ENCODE results near the gene CXCR2.

GRCh38 chr2:218146056-218146455, 20.2 kb downstream of the CXCR2 start:
- TF ChIP-seq YY1 (IDR thresholded peaks at IDR 0.05; ENCODE audit: low read depth) (no peak), RAD21 (IDR thresholded peaks at IDR 0.05; ENCODE audit: low read length) (no peak), SMC3 (IDR thresholded peaks at IDR 0.05; ENCODE audit: low read depth, low read length) (no peak), EP300 (IDR thresholded peaks at IDR 0.05; ENCODE audit: borderline replicate concordance in 1 of 2, low read depth in 1 of 2, low read length in 1 of 2) (no peak), TCF12 (IDR thresholded peaks at IDR 0.05) (no peak), POLR2AphosphoS5 (IDR thresholded peaks at IDR 0.05; ENCODE audit: low read depth, low read length) (no peak), TAF1 (IDR thresholded peaks at IDR 0.05; ENCODE audit: borderline replicate concordance, low read depth, low read length) (no peak), GATA2 (CRISPR knock-in tag; IDR thresholded peaks at IDR 0.05) (no peak)
- TF ChIP-seq, protein P1, sequence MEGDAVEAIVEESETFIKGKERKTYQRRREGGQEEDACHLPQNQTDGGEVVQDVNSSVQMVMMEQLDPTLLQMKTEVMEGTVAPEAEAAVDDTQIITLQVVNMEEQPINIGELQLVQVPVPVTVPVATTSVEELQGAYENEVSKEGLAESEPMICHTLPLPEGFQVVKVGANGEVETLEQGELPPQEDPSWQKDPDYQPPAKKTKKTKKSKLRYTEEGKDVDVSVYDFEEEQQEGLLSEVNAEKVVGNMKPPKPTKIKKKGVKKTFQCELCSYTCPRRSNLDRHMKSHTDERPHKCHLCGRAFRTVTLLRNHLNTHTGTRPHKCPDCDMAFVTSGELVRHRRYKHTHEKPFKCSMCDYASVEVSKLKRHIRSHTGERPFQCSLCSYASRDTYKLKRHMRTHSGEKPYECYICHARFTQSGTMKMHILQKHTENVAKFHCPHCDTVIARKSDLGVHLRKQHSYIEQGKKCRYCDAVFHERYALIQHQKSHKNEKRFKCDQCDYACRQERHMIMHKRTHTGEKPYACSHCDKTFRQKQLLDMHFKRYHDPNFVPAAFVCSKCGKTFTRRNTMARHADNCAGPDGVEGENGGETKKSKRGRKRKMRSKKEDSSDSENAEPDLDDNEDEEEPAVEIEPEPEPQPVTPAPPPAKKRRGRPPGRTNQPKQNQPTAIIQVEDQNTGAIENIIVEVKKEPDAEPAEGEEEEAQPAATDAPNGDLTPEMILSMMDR (IDR thresholded peaks at IDR 0.05), result no peak
- TF ChIP-seq, protein P2, sequence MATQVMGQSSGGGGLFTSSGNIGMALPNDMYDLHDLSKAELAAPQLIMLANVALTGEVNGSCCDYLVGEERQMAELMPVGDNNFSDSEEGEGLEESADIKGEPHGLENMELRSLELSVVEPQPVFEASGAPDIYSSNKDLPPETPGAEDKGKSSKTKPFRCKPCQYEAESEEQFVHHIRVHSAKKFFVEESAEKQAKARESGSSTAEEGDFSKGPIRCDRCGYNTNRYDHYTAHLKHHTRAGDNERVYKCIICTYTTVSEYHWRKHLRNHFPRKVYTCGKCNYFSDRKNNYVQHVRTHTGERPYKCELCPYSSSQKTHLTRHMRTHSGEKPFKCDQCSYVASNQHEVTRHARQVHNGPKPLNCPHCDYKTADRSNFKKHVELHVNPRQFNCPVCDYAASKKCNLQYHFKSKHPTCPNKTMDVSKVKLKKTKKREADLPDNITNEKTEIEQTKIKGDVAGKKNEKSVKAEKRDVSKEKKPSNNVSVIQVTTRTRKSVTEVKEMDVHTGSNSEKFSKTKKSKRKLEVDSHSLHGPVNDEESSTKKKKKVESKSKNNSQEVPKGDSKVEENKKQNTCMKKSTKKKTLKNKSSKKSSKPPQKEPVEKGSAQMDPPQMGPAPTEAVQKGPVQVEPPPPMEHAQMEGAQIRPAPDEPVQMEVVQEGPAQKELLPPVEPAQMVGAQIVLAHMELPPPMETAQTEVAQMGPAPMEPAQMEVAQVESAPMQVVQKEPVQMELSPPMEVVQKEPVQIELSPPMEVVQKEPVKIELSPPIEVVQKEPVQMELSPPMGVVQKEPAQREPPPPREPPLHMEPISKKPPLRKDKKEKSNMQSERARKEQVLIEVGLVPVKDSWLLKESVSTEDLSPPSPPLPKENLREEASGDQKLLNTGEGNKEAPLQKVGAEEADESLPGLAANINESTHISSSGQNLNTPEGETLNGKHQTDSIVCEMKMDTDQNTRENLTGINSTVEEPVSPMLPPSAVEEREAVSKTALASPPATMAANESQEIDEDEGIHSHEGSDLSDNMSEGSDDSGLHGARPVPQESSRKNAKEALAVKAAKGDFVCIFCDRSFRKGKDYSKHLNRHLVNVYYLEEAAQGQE (IDR thresholded peaks at IDR 0.05; ENCODE audit: low read depth, low read length), result no peak
- TF ChIP-seq, protein P3, sequence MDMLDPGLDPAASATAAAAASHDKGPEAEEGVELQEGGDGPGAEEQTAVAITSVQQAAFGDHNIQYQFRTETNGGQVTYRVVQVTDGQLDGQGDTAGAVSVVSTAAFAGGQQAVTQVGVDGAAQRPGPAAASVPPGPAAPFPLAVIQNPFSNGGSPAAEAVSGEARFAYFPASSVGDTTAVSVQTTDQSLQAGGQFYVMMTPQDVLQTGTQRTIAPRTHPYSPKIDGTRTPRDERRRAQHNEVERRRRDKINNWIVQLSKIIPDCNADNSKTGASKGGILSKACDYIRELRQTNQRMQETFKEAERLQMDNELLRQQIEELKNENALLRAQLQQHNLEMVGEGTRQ (IDR thresholded peaks at IDR 0.05; ENCODE audit: borderline replicate concordance, low read depth, low read length), result no peak

All from SK-N-SH (cell line).